Epithelial cell of esophagus (primary cell): ENCODE results near the gene FBXO2.
"Not testable (repeated sequence)": the region's sequence is repeated elsewhere in the genome, so short reads cannot be mapped to it uniquely, and the experiment has no call there.

ENCODE experiments used
- DNase-seq: peaks from one replicate; pipeline ENCODE4 v3.0.0; 2010; ENCODE audit warnings: low read depth
- H3K4me3 ChIP-seq: 2 replicates; pipeline ENCODE4 v1.5.1; 2011; ENCODE audit warnings: mild to moderate bottlenecking, low read length, control low read depth
- CTCF ChIP-seq: IDR thresholded peaks from 2 replicates; pipeline ENCODE4 v1.5.1; 2011; ENCODE audit warnings: low read depth, mild to moderate bottlenecking, low read length, control low read depth, inconsistent platforms; ENCODE audit not compliant: insufficient read depth; ENCODE audit errors: missing control alignments

FBXO2 gene

GRCh38 chr1:11611638-11612327 is 42.4 kb downstream of the FBXO2 start:
- no peak for DNase-seq
- no peak for TF ChIP-seq CTCF
- H3K4me3 ChIP-seq, result no peak overlapping the region

GRCh38 chr1:11610629-11611180 is 43.5 kb downstream of the FBXO2 start:
- no peak overlapping the region for H3K4me3 ChIP-seq
- no peak for TF ChIP-seq CTCF
- DNase-seq, result no peak

- not testable (repeated sequence) for DNase-seq
These were observed 44.9 kb downstream of the FBXO2 start for GRCh38 chr1:11609378-11609777.

GRCh38 chr1:11608596-11609130 is 45.6 kb downstream of the FBXO2 start:
- DNase-seq, H3K4me3 ChIP-seq: not testable (repeated sequence)

More at GRCh38 chr1:11609378-11609777, 44.9 kb downstream of the FBXO2 start:
- H3K4me3 ChIP-seq, result not testable (repeated sequence)

GRCh38 chr1:11606775-11607174 is 47.5 kb downstream of the FBXO2 start:
- H3K4me3 ChIP-seq, result no peak overlapping the region
- TF ChIP-seq CTCF, result no peak
- no peak for DNase-seq

GRCh38 chr1:11602981-11603380 is 51.2 kb downstream of the FBXO2 start:
- no peak for DNase-seq
- H3K4me3 ChIP-seq, result no peak overlapping the region
- TF ChIP-seq CTCF, result no peak

- no peak for DNase-seq
- H3K4me3 ChIP-seq, result no peak overlapping the region
- no peak for TF ChIP-seq CTCF
These were observed 51.8 kb downstream of the FBXO2 start for GRCh38 chr1:11602424-11602823.

GRCh38 chr1:11600836-11601235 is 53.4 kb downstream of the FBXO2 start:
- no peak for TF ChIP-seq CTCF
- H3K4me3 ChIP-seq, result no peak overlapping the region

More at GRCh38 chr1:11600836-11601235, 53.4 kb downstream of the FBXO2 start:
- no peak for DNase-seq
